ENCODE measurements around the gene CACNA1D. TPM values are rescaled to one million over a fixed set of nuclear protein-coding genes. Genes with fewer than 3 reads are reported as not detected.
A peak's percentile ranks its signal among the peaks of the same experiment; 100 is the strongest.

Gene CACNA1D
- polyA plus RNA-seq, 1 donor (not counting 4 experiments of a cell fraction or from before 2014, with no cell fraction given), result 0.20 TPM

DNA sequence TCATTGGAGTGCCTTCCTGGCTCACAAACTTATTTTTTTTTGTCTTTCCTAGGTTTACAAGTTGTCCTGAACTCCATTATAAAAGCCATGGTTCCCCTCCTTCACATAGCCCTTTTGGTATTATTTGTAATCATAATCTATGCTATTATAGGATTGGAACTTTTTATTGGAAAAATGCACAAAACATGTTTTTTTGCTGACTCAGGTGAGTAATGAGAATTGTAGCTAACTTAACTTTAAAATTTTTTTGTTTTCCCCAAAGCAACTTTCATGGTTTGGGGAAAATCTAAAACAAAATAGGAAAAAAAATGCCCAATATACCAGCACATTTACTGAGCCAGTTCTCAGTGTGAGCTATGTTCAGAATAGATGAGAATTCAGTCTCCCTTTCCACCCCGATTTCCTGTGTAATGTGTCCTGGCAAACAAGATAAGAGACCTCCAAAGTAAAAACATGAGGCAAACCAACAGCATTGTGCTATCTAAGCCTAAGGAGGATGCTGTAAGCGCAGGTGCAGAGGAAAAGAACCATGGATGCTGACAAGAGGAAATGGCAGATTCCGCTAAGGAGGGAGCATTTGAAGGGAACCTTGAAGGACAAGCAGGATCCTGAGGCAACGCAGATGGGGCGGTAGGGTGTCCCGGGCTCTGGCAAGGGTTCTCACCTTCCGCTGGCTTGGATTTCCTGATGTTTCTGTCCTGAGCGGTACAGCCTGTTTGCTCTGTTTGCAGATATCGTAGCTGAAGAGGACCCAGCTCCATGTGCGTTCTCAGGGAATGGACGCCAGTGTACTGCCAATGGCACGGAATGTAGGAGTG lies 171.4 kb downstream of the CACNA1D start:
- Histone ChIP-seq H3K4me3 (ENCODE audit: control insufficient read depth in 2 of 3, extremely low read depth in 1 of 3, insufficient read depth in 2 of 3, low read depth in 1 of 3, low read length in 3 of 3) (no peak overlapping the region), H3K4me2 (ENCODE audit: control insufficient read depth, extremely low read depth, insufficient read depth, low read depth, low read length) (no peak overlapping the region), H3K79me2 (ENCODE audit: control insufficient read depth, insufficient read depth, low read length) (no peaks in the 10 kb centered on the region), H3K27ac (ENCODE audit: control insufficient read depth, insufficient read depth, low read length) (no peak overlapping the region), H3K9ac (ENCODE audit: control insufficient read depth, extremely low read depth, insufficient read depth, low read length) (no peak overlapping the region), H3K27me3 (ENCODE audit: control insufficient read depth, extremely low read depth, insufficient read depth, low read length) (peaks cover 4% of the 10 kb centered on the region), H2AFZ (ENCODE audit: control insufficient read depth, low read length) (no peak overlapping the region), H3K4me1 (ENCODE audit: control insufficient read depth, extremely low read depth, insufficient read depth, low read length) (no peaks in the 10 kb centered on the region), H3K9me1 (ENCODE audit: control insufficient read depth, extremely low read depth, insufficient read depth, low read length) (no peaks in the 10 kb centered on the region), H3K9me3 (ENCODE audit: control insufficient read depth, low read depth, low read length) (peaks cover 2% of the 10 kb centered on the region), H4K20me1 (ENCODE audit: control insufficient read depth, extremely low read depth, insufficient read depth, low read length) (no peaks in the 10 kb centered on the region), H3K36me3 (ENCODE audit: control insufficient read depth in 2 of 2, extremely low read depth in 1 of 2, insufficient read depth in 2 of 2, low read length in 2 of 2) (no peaks in the 10 kb centered on the region)
- no peak for DNase-seq (ENCODE audit: low read depth, low spot score)
- dilution Hi-C loops (cut with MboI; ENCODE audit: extremely low pct_ligation_motif_present, low sequenced_read_pairs), result no loop called here
- no peak for TF ChIP-seq EZH2 (IDR thresholded peaks at IDR 0.05; ENCODE audit: low read length)
- TF ChIP-seq, protein P1, sequence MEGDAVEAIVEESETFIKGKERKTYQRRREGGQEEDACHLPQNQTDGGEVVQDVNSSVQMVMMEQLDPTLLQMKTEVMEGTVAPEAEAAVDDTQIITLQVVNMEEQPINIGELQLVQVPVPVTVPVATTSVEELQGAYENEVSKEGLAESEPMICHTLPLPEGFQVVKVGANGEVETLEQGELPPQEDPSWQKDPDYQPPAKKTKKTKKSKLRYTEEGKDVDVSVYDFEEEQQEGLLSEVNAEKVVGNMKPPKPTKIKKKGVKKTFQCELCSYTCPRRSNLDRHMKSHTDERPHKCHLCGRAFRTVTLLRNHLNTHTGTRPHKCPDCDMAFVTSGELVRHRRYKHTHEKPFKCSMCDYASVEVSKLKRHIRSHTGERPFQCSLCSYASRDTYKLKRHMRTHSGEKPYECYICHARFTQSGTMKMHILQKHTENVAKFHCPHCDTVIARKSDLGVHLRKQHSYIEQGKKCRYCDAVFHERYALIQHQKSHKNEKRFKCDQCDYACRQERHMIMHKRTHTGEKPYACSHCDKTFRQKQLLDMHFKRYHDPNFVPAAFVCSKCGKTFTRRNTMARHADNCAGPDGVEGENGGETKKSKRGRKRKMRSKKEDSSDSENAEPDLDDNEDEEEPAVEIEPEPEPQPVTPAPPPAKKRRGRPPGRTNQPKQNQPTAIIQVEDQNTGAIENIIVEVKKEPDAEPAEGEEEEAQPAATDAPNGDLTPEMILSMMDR (optimal IDR thresholded peaks at IDR 0.05 in 1 of 3, IDR thresholded peaks at IDR 0.05 in 1 of 3, conservative IDR thresholded peaks at IDR 0.05 in 1 of 3; ENCODE audit: extremely low read depth in 1 of 3, insufficient read depth in 2 of 3, low read length in 3 of 3), result no peak
- no peak for FAIRE-seq

DNA sequence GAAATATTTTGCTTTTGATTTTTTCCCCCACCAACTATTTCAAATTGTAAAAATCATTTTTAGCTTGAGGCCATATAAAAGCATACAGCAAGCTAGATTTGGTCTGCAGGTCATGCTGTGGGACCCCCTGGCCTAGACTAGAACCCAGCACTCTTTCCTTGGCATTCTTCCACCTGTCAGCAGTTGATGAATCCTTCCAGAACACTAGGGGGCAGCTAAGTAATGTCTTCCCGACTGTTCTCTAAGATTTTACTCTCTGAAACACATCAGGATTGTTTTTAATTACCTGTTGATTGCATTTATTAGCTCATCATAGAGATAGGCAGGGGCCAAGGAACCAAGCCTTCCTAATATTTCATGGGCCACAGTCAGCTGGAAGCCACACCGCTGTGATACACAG lies 174.5 kb downstream of the CACNA1D start:
- Histone ChIP-seq H3K79me2 (ENCODE audit: control insufficient read depth, insufficient read depth, low read length) (no peaks in the 10 kb centered on the region), H3K4me1 (ENCODE audit: control insufficient read depth, extremely low read depth, insufficient read depth, low read length) (no peaks in the 10 kb centered on the region), H3K9ac (ENCODE audit: control insufficient read depth, extremely low read depth, insufficient read depth, low read length) (no peak overlapping the region), H3K9me3 (ENCODE audit: control insufficient read depth, low read depth, low read length) (no peaks in the 10 kb centered on the region), H3K4me2 (ENCODE audit: control insufficient read depth, extremely low read depth, insufficient read depth, low read depth, low read length) (no peak overlapping the region), H3K27me3 (ENCODE audit: control insufficient read depth, extremely low read depth, insufficient read depth, low read length) (peaks cover 12% of the 10 kb centered on the region), H3K9me1 (ENCODE audit: control insufficient read depth, extremely low read depth, insufficient read depth, low read length) (no peaks in the 10 kb centered on the region), H3K4me3 (ENCODE audit: control insufficient read depth in 2 of 3, extremely low read depth in 1 of 3, insufficient read depth in 2 of 3, low read depth in 1 of 3, low read length in 3 of 3) (no peak overlapping the region), H2AFZ (ENCODE audit: control insufficient read depth, low read length) (no peak overlapping the region), H3K27ac (ENCODE audit: control insufficient read depth, insufficient read depth, low read length) (no peak overlapping the region), H4K20me1 (ENCODE audit: control insufficient read depth, extremely low read depth, insufficient read depth, low read length) (no peaks in the 10 kb centered on the region), H3K36me3 (ENCODE audit: control insufficient read depth in 2 of 2, extremely low read depth in 1 of 2, insufficient read depth in 2 of 2, low read length in 2 of 2) (no peaks in the 10 kb centered on the region)
- dilution Hi-C loops (cut with MboI; ENCODE audit: extremely low pct_ligation_motif_present, low sequenced_read_pairs), result no loop called here
- TF ChIP-seq EZH2 (IDR thresholded peaks at IDR 0.05; ENCODE audit: low read length), result no peak
- TF ChIP-seq, protein P1 (optimal IDR thresholded peaks at IDR 0.05 in 1 of 3, IDR thresholded peaks at IDR 0.05 in 1 of 3, conservative IDR thresholded peaks at IDR 0.05 in 1 of 3; ENCODE audit: extremely low read depth in 1 of 3, insufficient read depth in 2 of 3, low read length in 3 of 3), result peak; percentile 28 to 32 (median 28)
- FAIRE-seq (no peak), DNase-seq (ENCODE audit: low read depth, low spot score) (no peak)
